HAP-1 (cell line): ENCODE results near the gene NOD2.

Experiments used
- DNase-seq, 2 experiments: peaks; one replicate each; pipeline ENCODE4 v3.0.0-alpha.2; 2016 to 2020; ENCODE audit warnings: low spot score in 2 of 2
- H3K27me3 ChIP-seq: fragments of 250-450 bp; sonication (Bioruptor Pico); 2 replicates; pipeline ENCODE4 v1.5.1; 2020; ENCODE audit warnings: low read depth, mild to moderate bottlenecking, moderate library complexity
- H3K36me3 ChIP-seq: fragments of 250-450 bp; sonication (Bioruptor Pico); replicated peaks from 2 replicates; pipeline ENCODE4 v1.5.1; 2020; ENCODE audit warnings: mild to moderate bottlenecking
- H3K4me1 ChIP-seq: fragments of 250-450 bp; sonication (Bioruptor Pico); 2 replicates; pipeline ENCODE4 v1.5.1; 2020; ENCODE audit warnings: mild to moderate bottlenecking
- H3K4me3 ChIP-seq: fragments of 250-450 bp; sonication (Bioruptor Pico); 2 replicates; pipeline ENCODE4 v1.5.1; 2020; ENCODE audit warnings: mild to moderate bottlenecking, moderate library complexity
- H3K9me3 ChIP-seq: fragments of 250-450 bp; sonication (Bioruptor Pico); 2 replicates; pipeline ENCODE4 v1.5.1; 2020; ENCODE audit warnings: mild to moderate bottlenecking, moderate library complexity
- in situ Hi-C: fragments of 300-500 bp; cut with MboI; formaldehyde crosslinking; loops from 3 replicates; pipeline ENCODE4 v1.14.3; 2020; ENCODE audit warnings: low sequenced_read_pairs, inconsistent platforms, mixed read lengths

NOD2 gene

GRCh38 chr16:50763211-50763610 lies 69.8 kb downstream of the NOD2 start:
- in situ Hi-C loops = no loop called here
- no peak overlapping the region for H3K4me3 ChIP-seq
- DNase-seq = no peak
- peaks cover 11% of the 10 kb centered on the region for H3K9me3 ChIP-seq
- peaks cover 22% of the 10 kb centered on the region for H3K4me1 ChIP-seq
- peaks cover 3% of the 10 kb centered on the region for H3K36me3 ChIP-seq
- H3K27me3 ChIP-seq = no peaks in the 10 kb centered on the region

GRCh38 chr16:50765260-50765659 lies 71.9 kb downstream of the NOD2 start:
- no peak for DNase-seq
- in situ Hi-C loops = no loop called here
- Histone ChIP-seq H3K4me1 (peaks cover 22% of the 10 kb centered on the region), H3K4me3 (no peak overlapping the region), H3K36me3 (peaks cover 3% of the 10 kb centered on the region), H3K27me3 (no peaks in the 10 kb centered on the region), H3K9me3 (peaks cover 11% of the 10 kb centered on the region)

GRCh38 chr16:50765861-50766260 lies 72.5 kb downstream of the NOD2 start:
- H3K9me3 ChIP-seq = peaks cover 11% of the 10 kb centered on the region
- no peaks in the 10 kb centered on the region for H3K27me3 ChIP-seq
- peaks cover 3% of the 10 kb centered on the region for H3K36me3 ChIP-seq
- peaks cover 22% of the 10 kb centered on the region for H3K4me1 ChIP-seq
- DNase-seq = no peak
- in situ Hi-C loops = no loop called here
- no peak overlapping the region for H3K4me3 ChIP-seq

GRCh38 chr16:50767197-50767596 lies 73.8 kb downstream of the NOD2 start:
- H3K27me3 ChIP-seq = no peaks in the 10 kb centered on the region

GRCh38 chr16:50771366-50771765 lies 78.0 kb downstream of the NOD2 start:
- peaks cover 13% of the 10 kb centered on the region for H3K4me1 ChIP-seq
- in situ Hi-C loops = no loop called here
- H3K36me3 ChIP-seq = no peaks in the 10 kb centered on the region; the same call in 1 of the 2 replicates
- H3K27me3 ChIP-seq = no peaks in the 10 kb centered on the region
- DNase-seq = no peak
- peaks cover 2% of the 10 kb centered on the region; the same call in 1 of the 2 replicates for H3K9me3 ChIP-seq
- no peak overlapping the region for H3K4me3 ChIP-seq

More at GRCh38 chr16:50767197-50767596, 73.8 kb downstream of the NOD2 start:
- no peak for DNase-seq
- Histone ChIP-seq H3K9me3 (peaks cover 11% of the 10 kb centered on the region), H3K4me3 (no peak overlapping the region), H3K4me1 (peaks cover 20% of the 10 kb centered on the region), H3K36me3 (peaks cover 3% of the 10 kb centered on the region)
- in situ Hi-C loops = no loop called here

- H3K36me3 ChIP-seq = no peaks in the 10 kb centered on the region
- no peak for DNase-seq
- H3K27me3 ChIP-seq = no peaks in the 10 kb centered on the region
- in situ Hi-C loops = no loop called here
- no peaks in the 10 kb centered on the region for H3K9me3 ChIP-seq
- H3K4me3 ChIP-seq = no peak overlapping the region
- H3K4me1 ChIP-seq = peaks cover 4% of the 10 kb centered on the region
Measured at GRCh38 chr16:50774405-50774804, 81.0 kb downstream of the NOD2 start.

- no peak for DNase-seq
- Histone ChIP-seq H3K36me3 (no peaks in the 10 kb centered on the region), H3K4me1 (peaks cover 4% of the 10 kb centered on the region), H3K4me3 (no peak overlapping the region), H3K27me3 (no peaks in the 10 kb centered on the region), H3K9me3 (no peaks in the 10 kb centered on the region)
- in situ Hi-C loops = no loop called here
Measured at GRCh38 chr16:50774960-50775359, 81.6 kb downstream of the NOD2 start.

- H3K4me1 ChIP-seq = peaks cover 4% of the 10 kb centered on the region
- H3K9me3 ChIP-seq = no peaks in the 10 kb centered on the region
- in situ Hi-C loops = no loop called here
- DNase-seq = no peak
- no peaks in the 10 kb centered on the region for H3K36me3 ChIP-seq
- H3K27me3 ChIP-seq = no peaks in the 10 kb centered on the region
- H3K4me3 ChIP-seq = no peak overlapping the region
Measured at GRCh38 chr16:50776037-50776436, 82.6 kb downstream of the NOD2 start.

- H3K27me3 ChIP-seq = no peaks in the 10 kb centered on the region
- DNase-seq = no peak
- H3K4me3 ChIP-seq = no peak overlapping the region
- H3K36me3 ChIP-seq = no peaks in the 10 kb centered on the region
- H3K4me1 ChIP-seq = peaks cover 4% of the 10 kb centered on the region
- H3K9me3 ChIP-seq = no peaks in the 10 kb centered on the region
- in situ Hi-C loops = no loop called here
Measured at GRCh38 chr16:50778284-50779163, 85.1 kb downstream of the NOD2 start.

- Histone ChIP-seq H3K4me1 (no peaks in the 10 kb centered on the region), H3K36me3 (no peaks in the 10 kb centered on the region), H3K4me3 (no peak overlapping the region), H3K27me3 (no peaks in the 10 kb centered on the region), H3K9me3 (no peaks in the 10 kb centered on the region)
- in situ Hi-C loops = no loop called here
- DNase-seq = no peak
Measured at GRCh38 chr16:50781043-50781442, 87.6 kb downstream of the NOD2 start.

- H3K9me3 ChIP-seq = no peaks in the 10 kb centered on the region
- no peak for DNase-seq
- no peaks in the 10 kb centered on the region for H3K27me3 ChIP-seq
- H3K4me3 ChIP-seq = no peak overlapping the region
- no peaks in the 10 kb centered on the region for H3K4me1 ChIP-seq
- H3K36me3 ChIP-seq = no peaks in the 10 kb centered on the region
- in situ Hi-C loops = no loop called here
Measured at GRCh38 chr16:50781518-50781917, 88.1 kb downstream of the NOD2 start.
